Activated CD4-positive, CD25-positive, alpha-beta regulatory T cell (primary cell): ENCODE data around the gene LRSAM1.

Source experiments
- DNase-seq, 4 experiments: peaks; one replicate each; lab custom pipeline; 2025; lab: John Stamatoyannopoulos, UW

LRSAM1 gene

DNA sequence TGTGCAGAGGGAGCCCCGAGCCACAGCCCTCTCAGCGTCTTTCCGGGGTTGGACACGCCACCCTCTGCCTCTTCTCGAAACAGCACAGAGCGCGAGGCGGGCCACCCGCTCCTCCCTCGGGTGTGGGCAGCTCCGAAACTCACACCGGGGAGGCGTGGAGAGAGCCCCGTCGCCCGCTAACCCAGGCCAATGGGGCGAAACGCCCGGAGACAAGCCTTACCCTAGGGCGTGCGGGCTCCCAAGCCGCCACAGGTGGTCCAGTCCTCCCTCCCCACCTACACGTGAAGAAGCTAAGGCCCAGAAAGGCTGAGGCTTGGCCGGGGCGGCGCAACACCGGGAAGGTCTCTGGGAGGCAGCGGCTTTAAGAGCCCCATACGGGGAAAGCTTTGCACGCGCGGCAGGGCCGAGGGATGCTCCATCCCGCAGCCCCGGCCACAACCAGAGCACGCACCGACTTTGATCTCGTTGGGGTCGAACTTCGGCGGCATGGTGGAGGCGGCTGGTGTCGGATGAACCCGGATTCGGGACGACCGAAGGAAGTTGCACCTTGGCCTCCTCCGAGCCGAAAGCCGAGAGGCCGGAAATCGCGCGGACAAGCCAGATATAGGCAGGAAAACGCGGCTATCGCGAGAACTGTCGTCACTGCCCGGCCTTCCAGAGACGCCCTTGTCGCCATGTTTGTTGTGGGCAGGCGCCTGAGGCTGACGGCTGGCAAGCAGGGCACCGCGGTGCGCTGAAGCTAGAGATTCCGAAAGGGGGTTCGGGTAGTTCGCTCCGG lies at the start of gene LRSAM1, which contains the start of gene RPL12:
Gene LRSAM1, plus strand, starts transcription at position 681 of the 778 bp plus-strand sequence. CDS start 3,018 bp downstream, outside the sequence.
Gene RPL12, minus strand, starts transcription at position 577 of the 778 bp plus-strand sequence. Its CDS starts 89 bp downstream, at position 488.
- DNase-seq: peak; percentile 93 to 99 (median 98)

DNA sequence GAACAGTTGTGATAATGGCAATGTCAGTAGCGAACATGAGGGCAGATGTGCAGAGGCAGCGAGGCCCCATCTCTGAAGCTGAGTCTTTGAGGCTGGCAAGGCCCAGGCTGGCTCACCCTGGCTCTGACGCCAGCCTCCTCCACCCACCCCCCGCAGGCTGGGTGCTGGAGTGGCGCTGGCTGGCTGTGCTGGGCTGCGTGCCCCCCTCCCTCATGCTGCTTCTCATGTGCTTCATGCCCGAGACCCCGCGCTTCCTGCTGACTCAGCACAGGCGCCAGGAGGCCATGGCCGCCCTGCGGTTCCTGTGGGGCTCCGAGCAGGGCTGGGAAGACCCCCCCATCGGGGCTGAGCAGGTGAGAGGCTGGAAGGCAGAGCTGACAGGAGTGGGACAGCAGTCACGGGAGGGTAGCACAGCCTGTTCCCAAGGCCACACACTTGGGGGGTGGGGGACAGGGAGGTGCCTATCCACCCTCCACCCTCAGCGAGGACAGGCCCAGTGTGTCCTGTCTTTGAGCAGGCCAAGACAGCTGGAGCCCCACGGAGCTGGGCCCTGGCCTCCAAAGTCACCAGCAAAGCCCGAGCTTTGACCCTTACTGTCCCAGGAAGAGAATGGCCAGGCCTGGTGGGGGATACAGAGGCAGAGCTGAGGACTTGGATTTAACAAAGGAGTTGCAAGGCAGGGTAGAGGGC lies 48.8 kb upstream of the LRSAM1 start:
- no peak for DNase-seq

DNA sequence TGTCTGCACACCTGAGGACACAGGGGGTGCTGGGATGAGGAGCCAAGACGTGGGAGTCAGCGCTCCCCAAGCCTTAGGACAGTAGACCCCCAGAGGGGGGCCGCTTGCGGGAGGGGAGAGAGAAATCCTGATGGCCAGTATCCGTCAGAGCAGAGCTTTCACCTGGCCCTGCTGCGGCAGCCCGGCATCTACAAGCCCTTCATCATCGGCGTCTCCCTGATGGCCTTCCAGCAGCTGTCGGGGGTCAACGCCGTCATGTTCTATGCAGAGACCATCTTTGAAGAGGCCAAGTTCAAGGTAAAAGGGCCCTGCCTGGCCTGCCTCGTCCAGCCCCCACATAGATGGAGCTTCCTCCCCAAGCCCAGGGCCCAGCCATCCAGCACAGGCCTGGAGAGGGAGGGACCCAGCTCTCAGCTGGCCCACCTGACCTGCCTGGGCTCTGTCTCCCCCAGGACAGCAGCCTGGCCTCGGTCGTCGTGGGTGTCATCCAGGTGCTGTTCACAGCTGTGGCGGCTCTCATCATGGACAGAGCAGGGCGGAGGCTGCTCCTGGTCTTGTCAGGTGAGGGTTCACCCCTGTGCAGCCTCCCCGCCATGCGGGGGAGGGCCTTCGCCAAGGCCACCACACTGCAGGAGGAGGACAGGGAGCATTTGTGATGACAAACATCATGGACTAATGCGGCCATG lies 47.7 kb upstream of the LRSAM1 start:
- no peak for DNase-seq

DNA sequence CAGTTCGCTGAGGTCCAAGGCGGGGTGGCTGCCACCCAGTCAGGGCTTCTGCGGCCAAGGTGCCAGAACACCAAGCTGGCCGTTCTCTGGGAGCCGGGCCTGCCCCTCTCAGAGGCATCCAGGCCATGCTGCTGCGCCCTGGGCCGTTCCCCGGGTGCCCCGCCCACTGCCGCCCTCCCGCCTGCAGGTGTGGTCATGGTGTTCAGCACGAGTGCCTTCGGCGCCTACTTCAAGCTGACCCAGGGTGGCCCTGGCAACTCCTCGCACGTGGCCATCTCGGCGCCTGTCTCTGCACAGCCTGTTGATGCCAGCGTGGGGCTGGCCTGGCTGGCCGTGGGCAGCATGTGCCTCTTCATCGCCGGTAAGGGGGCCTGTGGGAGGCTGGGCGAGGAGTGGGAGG lies 46.7 kb upstream of the LRSAM1 start:
- no peak for DNase-seq

DNA sequence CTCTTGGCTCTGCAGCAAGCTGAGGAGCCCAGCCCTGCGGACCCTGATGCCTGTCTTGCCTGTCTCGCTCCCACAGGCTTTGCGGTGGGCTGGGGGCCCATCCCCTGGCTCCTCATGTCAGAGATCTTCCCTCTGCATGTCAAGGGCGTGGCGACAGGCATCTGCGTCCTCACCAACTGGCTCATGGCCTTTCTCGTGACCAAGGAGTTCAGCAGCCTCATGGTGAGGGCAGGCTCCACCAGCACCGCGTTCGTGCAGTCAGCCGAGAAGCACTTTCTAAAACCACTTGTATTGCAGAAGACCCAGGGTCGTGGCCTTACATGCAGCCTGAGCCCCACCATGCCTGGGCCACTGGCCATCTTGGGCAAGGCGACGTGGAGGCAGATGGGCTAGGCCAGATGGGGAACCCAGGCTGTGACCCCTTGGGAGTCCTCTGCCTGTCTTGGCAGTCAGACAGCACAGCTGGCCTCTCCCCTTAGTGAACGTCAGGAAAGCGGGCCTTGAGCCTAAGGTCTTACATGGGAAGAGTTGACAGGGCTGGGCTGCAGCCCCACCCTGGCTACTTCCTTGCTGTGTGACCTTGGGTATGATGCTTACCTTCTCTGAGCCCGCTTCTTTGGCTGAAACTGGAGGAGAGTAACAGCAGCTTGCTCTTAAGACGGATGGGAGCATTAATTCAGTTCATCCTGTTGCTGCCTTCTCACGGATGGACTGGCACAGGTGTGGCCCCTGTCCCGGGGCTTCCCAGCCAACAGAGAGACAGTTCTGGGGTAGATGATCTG lies 45.8 kb upstream of the LRSAM1 start:
- DNase-seq: no peak

DNA sequence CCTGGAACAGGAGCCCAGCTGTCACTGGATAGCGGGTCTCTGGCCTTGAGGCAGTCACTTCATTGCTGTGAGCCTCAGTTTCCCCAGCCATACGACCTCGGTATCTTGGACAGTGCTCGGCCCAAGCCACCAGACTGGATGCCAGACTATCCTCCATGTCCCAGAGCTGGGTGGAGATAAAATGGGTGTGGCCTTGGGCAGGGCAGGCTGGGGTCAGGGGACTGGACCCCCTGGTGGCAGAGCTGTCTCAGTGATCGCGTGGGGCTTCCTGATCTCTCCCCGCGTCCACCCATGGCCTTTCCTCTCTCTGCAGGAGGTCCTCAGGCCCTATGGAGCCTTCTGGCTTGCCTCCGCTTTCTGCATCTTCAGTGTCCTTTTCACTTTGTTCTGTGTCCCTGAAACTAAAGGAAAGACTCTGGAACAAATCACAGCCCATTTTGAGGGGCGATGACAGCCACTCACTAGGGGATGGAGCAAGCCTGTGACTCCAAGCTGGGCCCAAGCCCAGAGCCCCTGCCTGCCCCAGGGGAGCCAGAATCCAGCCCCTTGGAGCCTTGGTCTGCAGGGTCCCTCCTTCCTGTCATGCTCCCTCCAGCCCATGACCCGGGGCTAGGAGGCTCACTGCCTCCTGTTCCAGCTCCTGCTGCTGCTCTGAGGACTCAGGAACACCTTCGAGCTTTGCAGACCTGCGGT lies 44.4 kb upstream of the LRSAM1 start:
- DNase-seq: no peak

DNA sequence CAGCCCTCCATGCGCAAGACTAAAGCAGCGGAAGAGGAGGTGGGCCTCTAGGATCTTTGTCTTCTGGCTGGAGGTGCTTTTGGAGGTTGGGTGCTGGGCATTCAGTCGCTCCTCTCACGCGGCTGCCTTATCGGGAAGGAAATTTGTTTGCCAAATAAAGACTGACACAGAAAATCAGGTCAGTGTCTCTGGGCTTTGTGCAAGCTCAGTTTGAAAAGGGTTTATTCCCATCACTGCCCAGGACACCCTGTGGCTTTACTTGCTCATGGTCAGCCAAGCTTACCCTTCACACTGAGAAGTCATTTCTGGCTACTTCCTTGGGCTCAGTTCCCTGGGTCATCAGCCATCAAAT lies 43.8 kb upstream of the LRSAM1 start:
- DNase-seq: no peak

DNA sequence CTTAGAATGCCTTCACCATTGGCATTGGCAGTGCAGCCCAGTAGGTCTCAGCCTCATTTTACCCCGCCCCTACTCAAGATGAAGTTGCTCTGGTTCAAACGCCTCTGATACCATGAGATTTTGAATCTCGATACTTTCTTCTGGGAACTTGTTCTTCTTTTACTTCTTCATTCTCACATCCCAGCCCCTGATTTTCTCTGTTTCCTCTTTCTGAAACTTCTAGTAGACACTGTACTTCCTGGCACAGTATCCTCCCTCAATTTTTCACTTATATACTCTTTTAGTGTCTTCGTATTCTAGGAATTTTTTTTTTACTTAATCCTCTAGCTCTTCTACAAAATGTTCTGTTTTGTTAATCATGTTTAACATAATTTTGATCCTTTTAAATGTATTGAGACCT lies 40.2 kb upstream of the LRSAM1 start:
- no peak for DNase-seq

DNA sequence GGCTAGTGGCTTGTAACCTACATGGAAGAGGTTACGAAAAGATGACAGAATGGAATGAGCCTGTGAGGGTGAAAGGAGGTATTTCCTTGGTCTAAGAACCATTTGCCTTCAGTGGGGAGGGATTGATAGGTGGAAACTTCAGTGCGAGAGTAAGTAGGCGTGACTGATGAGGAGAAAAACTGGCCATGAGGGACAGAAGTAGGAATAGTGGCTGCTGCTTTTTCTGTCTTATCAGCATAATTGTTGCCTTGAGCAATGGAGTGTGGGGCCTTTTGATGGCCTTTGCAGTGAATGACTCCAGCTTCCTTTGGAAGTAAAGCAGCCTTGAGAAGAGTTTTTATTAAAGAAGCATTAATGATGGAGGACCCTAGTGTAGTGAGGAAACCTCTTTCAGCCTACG lies 36.2 kb upstream of the LRSAM1 start:
- no peak for DNase-seq

DNA sequence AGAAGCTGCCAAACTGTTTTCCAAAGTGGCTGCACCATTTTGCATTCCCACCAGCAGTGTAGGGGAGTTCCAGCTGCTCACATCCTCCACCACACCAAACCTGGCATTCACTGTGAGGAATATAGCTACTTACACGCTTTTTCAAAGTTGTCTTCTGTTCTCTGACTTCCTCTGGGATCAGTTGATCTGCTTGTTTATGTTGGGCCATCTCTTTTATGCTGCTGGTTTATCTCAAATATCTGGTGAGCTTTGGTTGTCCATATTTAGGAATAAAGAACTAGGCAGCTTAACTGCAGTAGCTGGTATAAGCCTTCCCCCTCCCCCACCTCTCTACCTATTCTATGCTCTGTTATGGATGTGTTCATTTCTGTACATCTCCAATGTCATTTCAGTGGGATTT lies 35.7 kb upstream of the LRSAM1 start:
- no peak for DNase-seq

DNA sequence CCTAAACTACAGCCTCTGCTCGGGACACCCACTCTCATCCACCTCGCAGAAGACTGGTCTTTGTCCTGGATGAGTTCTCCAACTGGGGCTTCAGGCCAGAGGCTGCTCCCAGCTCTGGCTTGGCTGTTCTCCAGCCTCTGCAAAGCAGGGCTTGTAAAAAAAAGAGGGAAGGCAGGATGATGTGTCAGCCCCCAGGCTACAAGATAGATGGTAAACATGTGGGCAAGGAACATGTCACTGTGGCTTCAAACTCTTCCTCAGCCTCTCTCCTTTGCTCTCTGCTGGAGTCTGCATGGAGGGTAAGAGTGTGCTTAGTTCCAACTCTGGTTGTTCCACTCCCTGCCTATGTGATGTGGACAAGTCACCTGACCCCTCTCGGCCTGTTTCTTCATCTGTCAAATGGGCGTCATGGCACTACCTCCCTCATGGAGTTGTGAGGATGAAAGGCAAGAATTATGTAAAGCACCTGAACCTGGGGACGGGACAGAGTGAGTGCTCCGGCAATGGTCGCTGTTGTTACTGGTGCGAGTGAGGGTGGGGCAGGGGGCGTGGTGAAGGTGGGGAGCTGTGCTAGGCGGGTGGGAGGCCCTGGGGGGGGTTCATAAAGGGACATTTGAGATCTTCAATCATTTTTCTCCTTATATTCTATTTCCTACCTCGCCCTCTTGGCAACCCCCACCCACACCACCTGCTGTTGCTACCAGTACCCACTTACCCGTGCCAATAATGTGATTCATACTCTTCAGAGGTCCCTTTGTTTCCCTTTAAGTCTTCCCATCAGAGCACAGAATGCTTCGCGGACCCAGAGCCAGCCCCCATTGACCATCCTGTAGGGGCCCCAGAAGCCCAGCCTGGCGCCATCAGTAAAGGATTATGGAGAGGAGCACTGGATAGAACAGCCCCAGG lies 33.9 kb upstream of the LRSAM1 start:
- DNase-seq: no peak

DNA sequence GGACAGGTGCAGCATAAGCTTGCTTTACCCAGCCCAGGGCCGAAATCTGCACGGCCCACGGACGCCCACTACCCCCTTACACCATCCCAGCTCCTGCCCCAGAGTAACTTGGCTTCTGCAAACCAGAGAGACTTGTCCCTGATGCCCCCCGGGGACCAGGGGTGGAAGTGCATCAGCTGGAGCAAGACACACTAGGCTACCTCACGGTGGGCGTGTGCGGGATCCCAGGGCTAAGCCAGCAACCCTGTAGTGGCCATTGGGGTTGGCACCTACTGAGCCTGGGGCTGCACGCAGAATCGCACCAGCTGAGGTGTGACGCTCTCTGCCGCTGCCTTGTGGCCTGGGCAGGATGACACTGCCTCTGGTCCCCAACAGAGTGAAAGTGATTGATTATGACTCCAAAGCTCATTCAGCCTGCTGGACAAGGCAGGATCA lies 33.3 kb upstream of the LRSAM1 start:
- DNase-seq: no peak

DNA sequence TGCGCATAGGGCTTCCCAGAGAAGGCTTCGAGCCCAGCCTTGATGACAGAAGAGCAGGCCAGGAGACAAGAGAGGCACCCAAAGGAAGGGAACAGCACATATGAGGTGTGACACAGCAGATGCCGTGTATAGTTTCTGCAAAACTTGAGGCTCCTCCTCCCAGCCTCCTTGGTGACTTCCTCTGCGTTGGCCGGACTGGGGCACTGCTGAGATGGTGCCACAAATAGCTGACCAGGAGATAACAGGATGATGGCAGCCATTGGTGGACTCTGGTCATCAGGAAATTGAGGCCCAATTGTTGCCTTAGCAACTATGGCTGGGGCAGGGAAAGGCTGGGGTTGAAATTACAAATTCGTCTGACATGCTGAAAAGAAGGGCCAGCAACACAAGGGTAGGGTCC lies 32.0 kb upstream of the LRSAM1 start:
- DNase-seq: no peak

DNA sequence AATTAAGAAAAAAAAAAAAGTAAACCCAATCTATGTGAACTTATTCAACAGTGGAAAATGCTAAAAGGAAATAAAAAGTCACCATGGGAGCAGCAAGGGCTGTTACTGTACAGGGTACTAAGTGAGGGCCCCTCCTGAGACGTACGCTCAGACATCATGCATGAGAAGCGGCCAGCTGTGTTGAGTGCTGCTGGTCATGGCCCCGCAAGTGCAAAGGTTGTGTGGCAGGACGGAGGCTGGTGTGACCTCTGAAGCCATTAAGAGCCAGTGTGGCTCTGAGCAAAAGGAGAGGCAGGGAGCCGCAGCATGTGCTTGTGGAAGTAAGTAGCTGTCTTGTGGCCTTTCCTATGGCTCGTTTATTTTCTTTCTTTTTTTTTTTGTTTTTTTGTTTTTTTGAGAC lies 30.3 kb upstream of the LRSAM1 start:
- no peak for DNase-seq

DNA sequence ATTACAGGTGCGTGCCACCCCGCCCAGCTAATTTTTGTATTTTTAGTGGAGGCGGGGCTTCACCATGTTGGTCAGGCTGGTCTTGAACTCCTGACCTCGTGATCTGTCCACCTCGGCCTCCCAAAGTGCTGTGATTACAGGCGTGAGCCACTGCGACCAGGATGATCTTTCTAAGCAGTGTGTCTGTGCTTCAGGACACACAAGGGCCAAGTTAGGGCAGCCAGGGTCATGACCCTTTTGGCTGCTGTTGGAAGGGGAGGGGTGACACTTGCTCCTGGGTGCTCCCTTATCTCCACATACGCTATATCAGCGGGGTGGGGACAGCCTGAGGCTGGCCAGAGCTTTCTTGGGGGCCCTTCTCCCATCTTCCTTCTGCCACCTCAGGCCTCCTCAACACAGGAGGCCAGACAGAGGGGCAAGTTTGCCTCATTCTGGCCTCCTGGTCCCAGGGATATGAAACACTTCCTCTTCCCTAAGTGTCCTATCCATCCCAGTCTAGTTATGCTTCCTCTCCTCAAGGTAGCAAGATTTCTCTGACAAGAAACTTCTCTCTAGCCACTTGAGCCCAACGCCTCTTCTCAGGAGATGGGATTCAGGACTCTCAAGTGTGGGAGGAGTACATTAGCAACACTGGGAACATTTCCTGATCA lies 29.1 kb upstream of the LRSAM1 start:
- DNase-seq: no peak

DNA sequence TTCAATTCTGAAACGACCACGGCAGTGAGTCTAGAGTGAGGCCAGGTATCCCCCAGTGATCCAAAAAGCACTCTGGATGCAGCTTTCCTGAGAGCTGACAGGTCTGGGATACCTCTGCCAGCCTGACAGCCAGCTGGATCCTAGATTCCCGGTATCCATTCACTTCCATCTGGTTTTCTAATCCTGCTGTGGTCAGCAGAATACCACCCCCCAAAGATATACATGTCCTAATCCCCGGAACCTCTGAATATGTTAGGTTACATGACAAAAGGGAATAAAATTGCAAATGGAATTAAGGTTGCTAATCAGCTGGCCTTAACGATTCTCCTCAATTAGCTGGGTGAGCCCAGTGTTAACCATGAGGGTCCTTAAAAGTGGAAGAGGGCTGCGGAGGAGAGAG lies 28.5 kb upstream of the LRSAM1 start:
- no peak for DNase-seq

DNA sequence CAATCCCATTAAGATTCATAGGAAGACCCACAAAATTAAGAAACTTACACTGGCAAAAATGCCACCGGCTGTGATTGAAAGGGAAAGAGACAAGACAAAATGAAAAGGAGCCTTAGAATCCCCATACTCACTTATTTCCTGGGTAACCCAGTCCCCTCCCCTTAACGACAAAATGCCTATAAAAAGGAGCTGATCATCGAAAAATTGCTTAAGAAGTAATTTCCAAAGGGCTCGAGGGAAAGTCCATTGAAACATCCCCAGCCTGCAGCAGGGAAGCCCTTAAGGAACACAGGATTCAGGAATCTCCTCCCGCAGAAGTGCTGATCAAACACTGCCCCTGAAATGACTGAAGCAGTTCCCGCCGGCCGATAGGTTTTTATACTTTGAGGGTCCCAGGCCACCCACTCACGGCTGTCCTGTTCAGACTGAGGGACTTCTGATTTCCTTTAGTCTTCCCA lies 27.8 kb upstream of the LRSAM1 start:
- DNase-seq: no peak

DNA sequence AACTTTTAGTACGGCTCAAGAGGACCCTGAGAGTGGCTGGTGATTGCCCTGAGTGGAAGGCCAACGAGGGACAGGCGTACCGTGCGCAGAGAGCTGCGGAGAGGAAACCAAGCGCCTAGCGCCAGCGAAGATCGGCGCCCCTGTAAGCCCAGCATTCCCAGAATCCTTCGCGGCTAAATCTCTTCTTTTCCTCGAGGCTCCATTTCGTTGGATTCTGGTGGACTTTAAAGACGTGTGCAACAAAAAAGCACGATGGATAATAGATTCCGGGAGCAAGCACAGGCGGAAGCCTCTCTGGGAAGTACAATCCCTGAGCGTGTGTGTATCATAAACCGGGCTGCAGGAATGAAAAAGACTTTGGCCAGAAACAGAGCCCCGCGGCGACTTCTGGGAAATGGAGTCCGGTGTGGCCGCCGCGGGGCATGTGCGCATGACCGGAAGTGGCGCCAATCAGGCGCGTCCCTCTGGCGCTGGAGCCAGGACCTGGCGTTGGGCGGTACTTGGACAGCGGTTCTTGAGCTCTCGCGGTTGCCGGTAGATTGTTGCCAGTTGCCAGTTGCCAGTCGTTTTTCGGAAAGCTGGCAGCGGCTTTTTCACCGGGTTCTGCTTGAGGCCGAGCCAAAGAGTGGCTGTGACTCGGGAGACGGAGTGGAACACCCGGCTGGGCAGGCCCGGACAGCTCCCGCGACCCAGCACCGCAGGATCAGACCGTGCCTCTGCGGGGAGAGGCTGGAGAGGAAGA lies 27.2 kb upstream of the LRSAM1 start, which contains the start of gene ZNF79:
Gene ZNF79, plus strand, starts transcription at position 449 of the 742 bp plus-strand sequence. CDS start 406 bp downstream, outside the sequence.
- peak; percentile 80 to 84 (median 81) for DNase-seq

DNA sequence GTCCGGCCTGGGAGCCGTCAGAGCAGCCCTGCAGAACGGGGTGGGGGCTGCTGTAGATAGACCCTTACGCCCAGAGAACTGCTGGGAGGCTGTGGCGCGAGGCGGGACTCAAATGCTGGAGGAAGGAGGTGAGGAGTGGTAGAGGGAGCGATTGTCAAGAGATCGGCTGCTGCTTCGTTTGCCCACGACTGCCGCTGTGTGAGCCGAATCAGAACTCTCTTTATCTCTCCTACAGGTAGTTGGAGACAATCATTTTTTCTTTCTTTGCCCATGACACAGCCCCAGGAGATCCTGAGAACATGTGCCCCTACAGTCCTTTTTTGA lies 26.7 kb upstream of the LRSAM1 start:
- DNase-seq: no peak
